ENCODE data around the gene MECR.

The MECR gene

DNA sequence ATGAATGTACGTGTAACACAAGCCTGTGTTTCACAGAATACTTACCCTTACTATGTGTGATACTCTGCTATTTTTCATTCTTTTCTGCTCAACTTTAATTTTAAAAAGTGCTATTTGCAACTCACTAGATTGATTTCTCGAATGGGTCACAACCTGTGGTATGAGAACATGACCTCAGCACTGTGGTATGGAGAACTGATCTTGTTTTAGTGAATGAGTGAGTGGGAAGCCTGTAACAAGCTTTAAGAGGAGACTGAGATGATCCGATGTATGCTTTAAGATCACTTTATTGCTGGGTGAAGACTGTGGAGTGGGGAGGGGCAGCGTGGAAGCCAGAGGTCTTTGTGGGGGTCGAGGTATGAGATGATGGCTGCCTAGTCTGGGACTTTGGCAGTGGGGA lies 21.6 kb downstream of the MECR start:
- no peak overlapping the region for H3K4me3 ChIP-seq (ENCODE audit: low read depth, low read length)
- in situ Hi-C loops (cut with HindIII; ENCODE audit: low sequenced_read_pairs) = no loop called here
- peak; percentile 15 for DNase-seq (ENCODE audit: low read depth, low spot score)

GRCh38 chr1:29208442-29208841 lies 22.3 kb downstream of the MECR start:
- no peak for TF ChIP-seq CTCF (IDR thresholded peaks at IDR 0.05; ENCODE audit: low read depth, low read length)
- DNase-seq (ENCODE audit: low read depth, low spot score) = no peak
- in situ Hi-C loops (cut with HindIII; ENCODE audit: low sequenced_read_pairs) = no loop called here
- H3K4me3 ChIP-seq (ENCODE audit: low read depth, low read length) = no peak overlapping the region

More for the DNA sequence above, 21.6 kb downstream of the MECR start:
- no peak for TF ChIP-seq CTCF (IDR thresholded peaks at IDR 0.05; ENCODE audit: low read depth, low read length)

DNA sequence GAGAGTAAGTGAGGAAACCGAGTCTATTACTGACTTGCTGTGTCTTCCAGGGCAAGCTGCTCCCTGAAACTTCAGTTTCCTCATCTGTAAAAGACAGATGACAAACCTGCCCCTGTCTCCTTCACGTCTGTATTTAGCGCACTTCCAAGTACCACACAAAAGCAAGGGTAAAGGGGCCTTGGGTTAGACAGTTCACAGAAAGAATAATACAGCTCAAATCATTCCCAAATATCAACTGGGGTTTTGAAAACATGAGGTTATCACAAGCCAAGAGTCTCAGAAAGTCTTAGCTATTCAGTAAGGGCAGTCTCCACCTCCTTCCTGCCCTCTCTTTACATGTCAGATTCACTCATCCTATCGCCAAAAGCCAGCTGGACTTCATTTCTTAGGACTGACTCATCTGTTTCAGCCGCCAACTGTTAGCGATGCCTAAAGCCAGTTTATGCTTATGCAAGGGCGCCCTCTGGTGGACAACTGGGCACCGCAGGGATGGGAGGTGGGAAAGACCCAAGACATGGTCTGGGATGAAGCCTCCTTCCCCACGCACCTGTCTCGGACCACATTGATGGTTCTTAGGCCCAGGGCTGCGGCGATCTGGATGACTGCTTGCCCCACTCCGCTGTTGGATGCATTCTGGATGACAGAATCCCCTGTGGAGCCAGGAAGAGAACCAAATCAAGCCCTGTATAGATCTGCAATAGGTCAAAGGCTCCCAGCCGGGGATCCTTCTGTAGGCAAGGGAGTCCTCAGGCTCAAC lies 28.0 kb downstream of the MECR start:
- peak; percentile 96 for TF ChIP-seq CTCF (IDR thresholded peaks at IDR 0.05; ENCODE audit: low read depth, low read length)
- in situ Hi-C loops (cut with HindIII; ENCODE audit: low sequenced_read_pairs) = no loop called here
- peak; percentile 97 for DNase-seq (ENCODE audit: low read depth, low spot score)
- H3K4me3 ChIP-seq (ENCODE audit: low read depth, low read length) = no peak overlapping the region

GRCh38 chr1:29202053-29202452 lies 28.7 kb downstream of the MECR start:
- no peak overlapping the region for H3K4me3 ChIP-seq (ENCODE audit: low read depth, low read length)
- DNase-seq (ENCODE audit: low read depth, low spot score) = no peak
- in situ Hi-C loops (cut with HindIII; ENCODE audit: low sequenced_read_pairs) = no loop called here
- no peak for TF ChIP-seq CTCF (IDR thresholded peaks at IDR 0.05; ENCODE audit: low read depth, low read length)

DNA sequence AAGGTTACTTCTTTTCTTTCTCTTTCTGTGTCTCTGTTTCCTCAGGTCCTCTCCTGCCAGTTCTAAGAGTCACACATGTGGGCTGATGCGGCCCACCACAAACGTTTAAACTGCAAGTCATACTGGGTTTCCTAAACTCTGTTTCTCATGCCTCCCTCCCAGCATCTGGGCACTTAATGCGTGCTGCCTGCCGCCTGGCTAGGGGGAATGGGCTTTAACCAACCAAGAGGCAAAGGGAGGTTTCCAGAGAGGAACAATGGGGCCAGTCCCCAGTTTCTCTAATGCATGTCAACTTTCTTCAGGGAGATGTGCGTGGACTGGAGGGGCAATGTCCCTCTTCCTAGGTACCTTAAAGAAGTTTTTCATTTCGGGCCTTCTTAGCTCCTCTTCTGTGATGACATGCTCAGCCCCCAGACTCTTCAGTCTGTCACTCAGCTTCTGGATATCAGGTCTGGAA lies 29.1 kb downstream of the MECR start:
- no peak for DNase-seq (ENCODE audit: low read depth, low spot score)
- in situ Hi-C loops (cut with HindIII; ENCODE audit: low sequenced_read_pairs) = no loop called here
- H3K4me3 ChIP-seq (ENCODE audit: low read depth, low read length) = no peak overlapping the region
- no peak for TF ChIP-seq CTCF (IDR thresholded peaks at IDR 0.05; ENCODE audit: low read depth, low read length)

DNA sequence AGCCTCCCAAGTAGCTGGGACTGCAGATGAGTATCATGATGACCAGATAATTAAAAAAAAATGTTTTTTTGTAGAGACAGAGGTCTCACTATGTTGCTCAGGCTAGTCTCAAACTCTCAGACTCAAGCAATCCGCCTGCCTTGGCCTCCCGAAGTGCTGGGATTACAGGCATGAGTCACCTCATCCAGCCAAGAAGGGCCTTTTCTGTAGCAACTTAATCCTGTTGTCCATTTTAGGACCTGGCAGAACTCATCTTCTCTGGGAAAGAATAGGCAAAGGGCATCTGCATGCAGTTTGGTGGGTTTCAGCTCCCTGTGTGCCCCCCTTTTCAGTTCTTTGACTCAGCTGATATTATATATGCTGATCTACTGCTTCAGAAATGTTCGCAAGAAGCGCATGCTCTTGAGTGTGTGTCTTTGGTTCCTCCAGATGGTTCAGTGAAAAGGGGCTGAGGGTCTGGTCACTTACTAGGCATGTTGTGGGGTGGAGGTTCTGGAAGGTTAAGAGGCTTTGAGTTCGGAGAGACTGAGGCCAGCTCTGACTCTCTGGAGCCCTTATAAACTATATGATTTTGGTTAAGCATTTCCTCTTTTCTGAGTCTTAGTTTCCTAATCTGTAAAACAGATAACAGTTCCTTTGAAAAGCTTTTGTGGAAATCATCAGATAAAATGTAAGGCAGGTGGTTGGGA lies 29.7 kb downstream of the MECR start:
- TF ChIP-seq CTCF (IDR thresholded peaks at IDR 0.05; ENCODE audit: low read depth, low read length) = no peak
- in situ Hi-C loops (cut with HindIII; ENCODE audit: low sequenced_read_pairs) = no loop called here
- no peak for DNase-seq (ENCODE audit: low read depth, low spot score)
- no peak overlapping the region for H3K4me3 ChIP-seq (ENCODE audit: low read depth, low read length)
